Motor neuron (in vitro differentiated cells): ENCODE results near the gene OR6N1. TPM values are rescaled to one million over a fixed set of nuclear protein-coding genes. Genes with fewer than 3 reads are reported as not detected.

Source experiments
- ATAC-seq, 8 experiments: fragments of 200-7000 bp; cut with Tn5 transposase; replicated peaks in 6 of 8; 2 replicates each; pipeline ENCODE4 v1.8.0; 2021; ENCODE audit warnings: mild to moderate bottlenecking in 8 of 8, moderate library complexity in 8 of 8
- H3K27ac ChIP-seq, 2 donors: fragments of 250-450 bp; sonication (Bioruptor Pico); 2 replicates each; pipeline ENCODE4 v1.9.0; 2021; ENCODE audit warnings: antibody characterized with exemption in 2 of 2, mild to moderate bottlenecking in 2 of 2, moderate library complexity in 1 of 2
- H3K4me1 ChIP-seq, 2 donors: fragments of 250-450 bp; sonication (Bioruptor Pico); replicated peaks in 1 of 2; 2 replicates each; pipeline ENCODE4 v1.6.1; 2021; ENCODE audit warnings: antibody characterized with exemption in 2 of 2, mild to moderate bottlenecking in 2 of 2, moderate library complexity in 1 of 2
- H3K4me3 ChIP-seq, 5 donors: fragments of 250-450 bp; sonication (Bioruptor Pico); 2 replicates each; pipeline ENCODE4 v1.9.0; 2021; ENCODE audit warnings: antibody characterized with exemption in 5 of 5, mild to moderate bottlenecking in 5 of 5, moderate library complexity in 4 of 5
- WGBS, 10 experiments: fragments of 450-650 bp; shearing (Covaris generic); methylation state at CpG; one replicate each; pipeline ENCODE4 v1.0.0; 2022; 5-methylcytosine and 5-hydroxymethylcytosine counted together
- in situ Hi-C, 9 experiments: fragments of 400-800 bp; cut with MboI; loops; one replicate each; pipeline ENCODE4 v1.15.0; 2021; ENCODE audit warnings: low sequenced_read_pairs in 9 of 9, low pct_unique_long_range_greater_than_20kb in 2 of 9; ENCODE audit not compliant: unreplicated experiment in 9 of 9
- total RNA-seq, 8 experiments: library from RNA; unstranded; fragments of 300-600 nt; gene quantifications; 2 replicates each; pipeline versions ENCODE4 v1.2.3 to v1.2.4, GENCODE V29; 2022

The OR6N1 gene
- total RNA-seq, 8 experiments from 2014 or later: 0.05 to 0.81 (median 0.17) TPM; not detected in 3

- in situ Hi-C loops: no loop called here
- no peak for ATAC-seq
- H3K4me1 ChIP-seq: no peaks in the 10 kb centered on the region
- H3K4me3 ChIP-seq: no peak overlapping the region
- WGBS, 10 experiments: 0 to 100% (median 88%) methylated on average over 1 of the region's 1 CpG; no CpG with 5 or more reads in 4 of the 10 experiments
- no peak overlapping the region for H3K27ac ChIP-seq
These were observed 31.7 kb upstream of the OR6N1 start for GRCh38 chr1:158803678-158804077.

GRCh38 chr1:158801396-158801795 is 29.4 kb upstream of the OR6N1 start:
- 0 to 100% (median 75%) methylated on average over 1 of the region's 1 CpG; no CpG with 5 or more reads in 2 of the 10 experiments for WGBS, 10 experiments
- no peak overlapping the region for H3K4me3 ChIP-seq
- in situ Hi-C loops: no loop called here
- H3K27ac ChIP-seq: no peak overlapping the region
- H3K4me1 ChIP-seq: no peaks in the 10 kb centered on the region
- ATAC-seq: no peak

- Histone ChIP-seq H3K27ac (no peak overlapping the region), H3K4me3 (no peak overlapping the region), H3K4me1 (no peaks in the 10 kb centered on the region)
- in situ Hi-C loops: no loop called here
- no peak for ATAC-seq
- 0 to 87% (median 71%) methylated on average over 1 to 2 of the region's 2 CpGs for WGBS, 10 experiments
These were observed 28.5 kb upstream of the OR6N1 start for GRCh38 chr1:158800526-158800925.

GRCh38 chr1:158799689-158800088 is 27.7 kb upstream of the OR6N1 start:
- in situ Hi-C loops: no loop called here

GRCh38 chr1:158798531-158798930 is 26.5 kb upstream of the OR6N1 start:
- no peak overlapping the region for H3K4me3 ChIP-seq
- H3K4me1 ChIP-seq: no peaks in the 10 kb centered on the region
- no peak for ATAC-seq
- in situ Hi-C loops: no loop called here
- no peak overlapping the region for H3K27ac ChIP-seq
- 0 to 100% (median 73%) methylated on average over 1 to 3 of the region's 3 CpGs for WGBS, 10 experiments

More at GRCh38 chr1:158799689-158800088, 27.7 kb upstream of the OR6N1 start:
- no peak for ATAC-seq
- no peaks in the 10 kb centered on the region for H3K4me1 ChIP-seq
- WGBS, 10 experiments: 6 to 100% (median 81%) methylated on average over 1 to 4 of the region's 4 CpGs; no CpG with 5 or more reads in 1 of the 10 experiments
- H3K4me3 ChIP-seq: no peak overlapping the region
- H3K27ac ChIP-seq: no peak overlapping the region

- in situ Hi-C loops: no loop called here
- no peak overlapping the region for H3K4me3 ChIP-seq
- ATAC-seq: no peak
These were observed 22.3 kb upstream of the OR6N1 start for GRCh38 chr1:158794247-158794646.

GRCh38 chr1:158793604-158794003 is 21.6 kb upstream of the OR6N1 start:
- H3K27ac ChIP-seq: no peak overlapping the region
- no peak overlapping the region for H3K4me3 ChIP-seq
- 60 to 100% (median 89%) methylated on average over 1 to 2 of the region's 2 CpGs; no CpG with 5 or more reads in 5 of the 10 experiments for WGBS, 10 experiments
- in situ Hi-C loops: no loop called here
- H3K4me1 ChIP-seq: no peaks in the 10 kb centered on the region
- ATAC-seq: peak in 1 of 8 experiments; percentile 16

More at GRCh38 chr1:158794247-158794646, 22.3 kb upstream of the OR6N1 start:
- Histone ChIP-seq H3K4me1 (no peaks in the 10 kb centered on the region), H3K27ac (no peak overlapping the region)
- WGBS, 10 experiments: 15 to 100% (median 77%) methylated on average over 1 to 6 of the region's 6 CpGs; no CpG with 5 or more reads in 4 of the 10 experiments

GRCh38 chr1:158781104-158781503 is 9.1 kb upstream of the OR6N1 start, which contains the start of gene OR6N2:
Gene OR6N2 (minus strand): TSS chr1:158781204. CDS start chr1:158777635, 3,569 bp downstream.
- no peak within 1 kb of the TSS for H3K4me3 ChIP-seq
- no peak within 1 kb of the TSS for H3K27ac ChIP-seq
- no peak for ATAC-seq
- H3K4me1 ChIP-seq: no peaks in the 10 kb centered on the region
- in situ Hi-C loops: no loop called here

- no peaks in the 10 kb centered on the region for H3K4me1 ChIP-seq
- ATAC-seq: no peak
- no peak within 1 kb of the TSS for H3K27ac ChIP-seq
- 0 to 96% (median 63%) methylated on average over 2 of the region's 2 CpGs; no CpG with 5 or more reads in 1 of the 10 experiments for WGBS, 10 experiments
- in situ Hi-C loops: no loop called here
- H3K4me3 ChIP-seq: no peak within 1 kb of the TSS
These were observed 17.6 kb downstream of the OR6N1 start, which contains the start of gene OR6K6 for GRCh38 chr1:158754420-158754819. Gene OR6K6 (plus strand): TSS chr1:158754720. CDS start chr1:158754888, 168 bp downstream.

- in situ Hi-C loops: no loop called here
- H3K4me3 ChIP-seq: no peak overlapping the region
- no peak overlapping the region for H3K27ac ChIP-seq
- 13 to 100% (median 70%) methylated on average over 1 to 7 of the region's 9 CpGs; no CpG with 5 or more reads in 1 of the 10 experiments for WGBS, 10 experiments
- no peak for ATAC-seq
- H3K4me1 ChIP-seq: no peaks in the 10 kb centered on the region
These were observed 19.8 kb downstream of the OR6N1 start for GRCh38 chr1:158752155-158752712.

GRCh38 chr1:158735848-158736247 is 36.1 kb downstream of the OR6N1 start:
- in situ Hi-C loops: no loop called here
- no peak overlapping the region for H3K27ac ChIP-seq
- H3K4me3 ChIP-seq: no peak overlapping the region
- no peak for ATAC-seq
- no peaks in the 10 kb centered on the region for H3K4me1 ChIP-seq

- Histone ChIP-seq H3K4me1 (no peaks in the 10 kb centered on the region), H3K27ac (no peak overlapping the region), H3K4me3 (no peak overlapping the region)
- no peak for ATAC-seq
- 0 to 100% (median 73%) methylated on average over 1 to 2 of the region's 2 CpGs for WGBS, 10 experiments
- in situ Hi-C loops: no loop called here
These were observed 39.5 kb downstream of the OR6N1 start for GRCh38 chr1:158732524-158732923.

GRCh38 chr1:158731707-158732106 is 40.3 kb downstream of the OR6N1 start:
- H3K27ac ChIP-seq: no peak overlapping the region
- H3K4me1 ChIP-seq: no peaks in the 10 kb centered on the region
- H3K4me3 ChIP-seq: no peak overlapping the region
- no peak for ATAC-seq
- 0 to 83% (median 67%) methylated on average over 3 to 4 of the region's 4 CpGs; no CpG with 5 or more reads in 3 of the 10 experiments for WGBS, 10 experiments
- in situ Hi-C loops: no loop called here

- WGBS, 10 experiments: 11 to 72% (median 60%) methylated on average over 3 to 4 of the region's 4 CpGs; no CpG with 5 or more reads in 2 of the 10 experiments
- in situ Hi-C loops: no loop called here
- Histone ChIP-seq H3K4me1 (no peaks in the 10 kb centered on the region), H3K27ac (no peak overlapping the region), H3K4me3 (no peak overlapping the region)
- no peak for ATAC-seq
These were observed 41.5 kb downstream of the OR6N1 start for GRCh38 chr1:158730453-158730852.
